HepG2 (cell line): ENCODE data around the gene SAC3D1. TPM values are rescaled to one million over a fixed set of nuclear protein-coding genes. Genes with fewer than 3 reads are reported as not detected.
A peak's percentile ranks its signal among the peaks of the same experiment; 100 is the strongest.

Experiments
- DPF2 ChIP-seq: sonication (generic); formaldehyde crosslinking; IDR thresholded peaks from 2 replicates; pipeline ENCODE4 v1.4.0; 2020; ENCODE audit warnings: mild to moderate bottlenecking, low read depth, missing genetic modification reagents, borderline replicate concordance
- HDAC1 ChIP-seq: sonication (generic); formaldehyde crosslinking; IDR thresholded peaks from 2 replicates; pipeline ENCODE4 v1.5.1; 2020; ENCODE audit warnings: mild to moderate bottlenecking, missing genetic modification reagents
- HDAC2 ChIP-seq: sonication (generic); formaldehyde crosslinking; IDR thresholded peaks from 2 replicates; pipeline ENCODE4 v1.4.0; 2020; ENCODE audit warnings: missing genetic modification reagents
- HIC2 ChIP-seq: sonication (generic); formaldehyde crosslinking; IDR thresholded peaks from 2 replicates; pipeline ENCODE4 v1.9.0; 2022; ENCODE audit warnings: low read depth, missing genetic modification reagents
- HNF4G ChIP-seq, 2 experiments: sonication (generic) in 1 of 2; formaldehyde crosslinking in 1 of 2; IDR thresholded peaks; 2 replicates each; pipeline versions ENCODE4 v1.4.0 to v1.6.1; 2011 to 2020; ENCODE audit warnings: borderline replicate concordance in 2 of 2, low read depth in 2 of 2, mild to moderate bottlenecking in 2 of 2, low read length in 1 of 2, missing genetic modification reagents in 1 of 2, moderate library complexity in 1 of 2
- HNRNPL ChIP-seq: fragments of 200-400 bp; formaldehyde crosslinking; IDR thresholded peaks from 2 replicates; pipeline ENCODE4 v1.6.1; 2017; ENCODE audit warnings: mild to moderate bottlenecking, low read depth, low read length
- KLF6 ChIP-seq: IDR thresholded peaks from 2 replicates; pipeline ENCODE4 v1.8.0; 2016; ENCODE audit warnings: missing biosample characterization, missing genetic modification reagents
- THAP8 ChIP-seq: sonication (generic); formaldehyde crosslinking; IDR thresholded peaks from 2 replicates; pipeline ENCODE4 v1.5.1; 2020; ENCODE audit warnings: missing genetic modification reagents, mild to moderate bottlenecking, borderline replicate concordance
- ZBTB20 ChIP-seq: sonication (generic); formaldehyde crosslinking; IDR thresholded peaks from 2 replicates; pipeline ENCODE4 v1.8.1; 2023; ENCODE audit warnings: missing genetic modification reagents, low read depth, mild to moderate bottlenecking, borderline replicate concordance
- ZNF280B ChIP-seq: sonication (generic); formaldehyde crosslinking; IDR thresholded peaks from 2 replicates; pipeline ENCODE4 v1.5.0; 2020; ENCODE audit warnings: missing genetic modification reagents, mild to moderate bottlenecking, borderline replicate concordance
- ZNF280D ChIP-seq: sonication (generic); formaldehyde crosslinking; IDR thresholded peaks from 2 replicates; pipeline ENCODE4 v1.5.1; 2020; ENCODE audit warnings: mild to moderate bottlenecking, missing genetic modification reagents
- ZNF7 ChIP-seq: IDR thresholded peaks from 2 replicates; pipeline ENCODE4 v1.6.1; 2016; ENCODE audit warnings: missing biosample characterization, missing genetic modification reagents
- polyA plus RNA-seq, 8 experiments: library from polyadenylated mRNA; depleted of rRNA in 3 of 8; stranded (reverse) in 7 of 8; unstranded in 1 of 8; fragments of >200 nt; fragmentation: Illumina TruSeq in 4 of 8; extraction: Trizol in 4 of 8; gene quantifications; 2 replicates each; pipeline versions ENCODE4 v1.2.1 to v1.2.3, GENCODE V29; 2011 to 2016; ENCODE audit warnings: low read depth in 4 of 8, missing spikeins in 1 of 8, mixed read lengths in 1 of 8; ENCODE audit not compliant: insufficient read depth in 1 of 8
- total RNA-seq, 5 experiments: library from RNA; depleted of rRNA; stranded (reverse); fragments of >200 nt; fragmentation: Illumina TruSeq; extraction: Trizol; gene quantifications; 2 replicates each; pipeline ENCODE4 v1.2.3, GENCODE V29; 2016; ENCODE audit warnings: low read depth in 1 of 5
- TF ChIP-seq, protein P1 (sequence below): sonication (generic); formaldehyde crosslinking; IDR thresholded peaks from 2 replicates; pipeline ENCODE4 v1.4.0; 2020; ENCODE audit warnings: missing genetic modification reagents, mild to moderate bottlenecking, borderline replicate concordance
- TF ChIP-seq, protein P2 (sequence below): sonication (generic); formaldehyde crosslinking; IDR thresholded peaks from 2 replicates; pipeline ENCODE4 v1.4.0; 2020; ENCODE audit warnings: missing genetic modification reagents, borderline replicate concordance
- TF ChIP-seq, protein P3 (sequence below): sonication (generic); formaldehyde crosslinking; IDR thresholded peaks from 2 replicates; pipeline ENCODE4 v1.5.1; 2020; ENCODE audit warnings: mild to moderate bottlenecking, moderate library complexity, missing genetic modification reagents

SAC3D1 gene
- total and polyA plus RNA-seq, 2 of the 13 experiments (the other 11 are each of a cell fraction or from before 2014, with no cell fraction given), result 7.4 to 36.3 TPM

- TF ChIP-seq HNF4G (IDR thresholded peaks at IDR 0.05; ENCODE audit: borderline replicate concordance, low read depth, low read length), result peak; percentile 71
- TF ChIP-seq HNF4G (CRISPR knock-in tag; IDR thresholded peaks at IDR 0.05; ENCODE audit: borderline replicate concordance, low read depth), result no peak
- 0 out of 2 replicates have a peak, but pooled peaks have one; percentile 16 for TF ChIP-seq ZNF280D (CRISPR knock-in tag)
- TF ChIP-seq, protein P1, sequence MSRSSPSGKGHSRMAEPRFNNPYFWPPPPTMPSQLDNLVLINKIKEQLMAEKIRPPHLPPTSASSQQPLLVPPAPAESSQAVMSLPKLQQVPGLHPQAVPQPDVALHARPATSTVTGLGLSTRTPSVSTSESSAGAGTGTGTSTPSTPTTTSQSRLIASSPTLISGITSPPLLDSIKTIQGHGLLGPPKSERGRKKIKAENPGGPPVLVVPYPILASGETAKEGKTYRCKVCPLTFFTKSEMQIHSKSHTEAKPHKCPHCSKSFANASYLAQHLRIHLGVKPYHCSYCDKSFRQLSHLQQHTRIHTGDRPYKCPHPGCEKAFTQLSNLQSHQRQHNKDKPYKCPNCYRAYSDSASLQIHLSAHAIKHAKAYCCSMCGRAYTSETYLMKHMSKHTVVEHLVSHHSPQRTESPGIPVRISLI (CRISPR knock-in tag), result peak; percentile 44; the same call in 1 of the 2 replicates
- TF ChIP-seq ZNF7 (CRISPR knock-in tag), result no peak
- peak; percentile 99 for TF ChIP-seq ZBTB20 (CRISPR knock-in tag)
- TF ChIP-seq, protein P2, sequence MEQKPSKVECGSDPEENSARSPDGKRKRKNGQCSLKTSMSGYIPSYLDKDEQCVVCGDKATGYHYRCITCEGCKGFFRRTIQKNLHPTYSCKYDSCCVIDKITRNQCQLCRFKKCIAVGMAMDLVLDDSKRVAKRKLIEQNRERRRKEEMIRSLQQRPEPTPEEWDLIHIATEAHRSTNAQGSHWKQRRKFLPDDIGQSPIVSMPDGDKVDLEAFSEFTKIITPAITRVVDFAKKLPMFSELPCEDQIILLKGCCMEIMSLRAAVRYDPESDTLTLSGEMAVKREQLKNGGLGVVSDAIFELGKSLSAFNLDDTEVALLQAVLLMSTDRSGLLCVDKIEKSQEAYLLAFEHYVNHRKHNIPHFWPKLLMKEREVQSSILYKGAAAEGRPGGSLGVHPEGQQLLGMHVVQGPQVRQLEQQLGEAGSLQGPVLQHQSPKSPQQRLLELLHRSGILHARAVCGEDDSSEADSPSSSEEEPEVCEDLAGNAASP, result peak; percentile 96
- 0 out of 2 replicates have a peak, but pooled peaks have one; percentile 33 for TF ChIP-seq DPF2 (CRISPR knock-in tag)
- 0 out of 2 replicates have a peak, but pooled peaks have one; percentile 3 for TF ChIP-seq THAP8 (CRISPR knock-in tag)
- peak; percentile 43; the same call in 1 of the 2 replicates for TF ChIP-seq HDAC2 (CRISPR knock-in tag)
- TF ChIP-seq, protein P3, sequence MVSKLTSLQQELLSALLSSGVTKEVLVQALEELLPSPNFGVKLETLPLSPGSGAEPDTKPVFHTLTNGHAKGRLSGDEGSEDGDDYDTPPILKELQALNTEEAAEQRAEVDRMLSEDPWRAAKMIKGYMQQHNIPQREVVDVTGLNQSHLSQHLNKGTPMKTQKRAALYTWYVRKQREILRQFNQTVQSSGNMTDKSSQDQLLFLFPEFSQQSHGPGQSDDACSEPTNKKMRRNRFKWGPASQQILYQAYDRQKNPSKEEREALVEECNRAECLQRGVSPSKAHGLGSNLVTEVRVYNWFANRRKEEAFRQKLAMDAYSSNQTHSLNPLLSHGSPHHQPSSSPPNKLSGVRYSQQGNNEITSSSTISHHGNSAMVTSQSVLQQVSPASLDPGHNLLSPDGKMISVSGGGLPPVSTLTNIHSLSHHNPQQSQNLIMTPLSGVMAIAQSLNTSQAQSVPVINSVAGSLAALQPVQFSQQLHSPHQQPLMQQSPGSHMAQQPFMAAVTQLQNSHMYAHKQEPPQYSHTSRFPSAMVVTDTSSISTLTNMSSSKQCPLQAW (CRISPR knock-in tag), result peak; percentile 90
- peak; percentile 57; the same call in 1 of the 2 replicates for TF ChIP-seq HDAC1
- TF ChIP-seq HIC2 (CRISPR knock-in tag), result peak; percentile 94
- TF ChIP-seq KLF6 (CRISPR knock-in tag), result no peak
- peak; percentile 52; the same call in 1 of the 2 replicates for TF ChIP-seq ZNF280B
- peak; percentile 96 for TF ChIP-seq HNRNPL
Observed at GRCh38 chr11:65058419-65059054, 17.5 kb downstream of the SAC3D1 start, which contains the start of gene NAALADL1 (continued).
